GM12865 (cell line): ENCODE data around the gene AGGF1.
"Not testable (repeated sequence)": the region's sequence is repeated elsewhere in the genome, so short reads cannot be mapped to it uniquely, and the experiment has no call there.

Source experiments
- DNase-seq: peaks from one replicate; pipeline ENCODE4 v3.0.0; 2010; ENCODE audit warnings: low read depth
- H3K4me3 ChIP-seq: 2 replicates; pipeline ENCODE4 v1.5.1; 2011; ENCODE audit warnings: mild to moderate bottlenecking, low read depth, low read length, control low read depth
- TF ChIP-seq, protein P1 (sequence below): IDR thresholded peaks from 2 replicates; pipeline ENCODE4 v1.5.1; 2011; ENCODE audit warnings: low read length, control low read depth, low read depth, inconsistent platforms; ENCODE audit not compliant: insufficient read depth; ENCODE audit errors: missing control alignments

Gene AGGF1

DNA sequence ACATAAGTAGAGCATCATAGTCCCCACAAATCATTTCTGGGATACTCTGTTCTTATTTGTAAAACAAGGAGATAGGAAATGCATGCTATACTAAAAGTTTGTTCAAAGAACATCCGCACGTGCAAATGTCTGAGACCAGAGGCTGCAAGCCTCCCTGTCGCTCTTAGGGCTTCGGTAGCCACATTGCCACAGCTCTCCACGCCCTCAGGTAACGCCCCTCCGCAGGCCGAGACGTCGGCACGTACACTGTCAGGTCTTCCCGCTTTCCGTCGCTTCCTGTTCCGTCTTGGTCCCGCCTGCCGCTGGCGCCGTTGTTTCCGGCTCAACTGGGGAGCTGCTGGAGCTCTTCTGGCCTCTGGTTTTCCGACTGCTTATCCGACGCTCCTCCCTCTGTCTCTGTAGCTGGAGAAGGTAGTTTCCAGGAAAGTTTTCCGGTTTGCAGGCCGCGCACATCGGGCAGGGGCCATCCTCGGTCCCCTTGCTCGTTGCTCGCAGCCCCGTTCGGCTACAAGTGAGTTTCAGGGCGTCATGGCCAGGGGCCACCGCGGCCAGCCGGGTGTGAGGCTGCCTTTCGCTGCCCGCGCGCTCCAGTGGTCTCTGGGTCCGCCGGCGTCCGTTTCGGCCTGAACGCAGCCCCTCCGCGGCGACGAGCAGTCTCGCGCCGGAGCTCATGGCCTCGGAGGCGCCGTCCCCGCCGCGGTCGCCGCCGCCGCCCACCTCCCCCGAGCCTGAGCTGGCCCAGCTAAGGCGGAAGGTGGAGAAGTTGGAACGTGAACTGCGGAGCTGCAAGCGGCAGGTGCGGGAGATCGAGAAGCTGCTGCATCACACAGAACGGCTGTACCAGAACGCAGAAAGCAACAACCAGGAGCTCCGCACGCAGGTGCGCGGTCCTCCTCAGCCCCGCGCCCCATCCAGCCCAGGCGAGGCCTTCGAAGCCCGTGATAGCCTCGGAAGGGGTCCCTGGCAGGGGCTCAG is at the start of gene AGGF1:
AGGF1 (plus strand) TSS at position 308 of the 975 bp plus-strand sequence; CDS start at position 671, 363 bp downstream.
- H3K4me3 ChIP-seq = peak within 1 kb of the TSS; percentile 87
- TF ChIP-seq, protein P1, sequence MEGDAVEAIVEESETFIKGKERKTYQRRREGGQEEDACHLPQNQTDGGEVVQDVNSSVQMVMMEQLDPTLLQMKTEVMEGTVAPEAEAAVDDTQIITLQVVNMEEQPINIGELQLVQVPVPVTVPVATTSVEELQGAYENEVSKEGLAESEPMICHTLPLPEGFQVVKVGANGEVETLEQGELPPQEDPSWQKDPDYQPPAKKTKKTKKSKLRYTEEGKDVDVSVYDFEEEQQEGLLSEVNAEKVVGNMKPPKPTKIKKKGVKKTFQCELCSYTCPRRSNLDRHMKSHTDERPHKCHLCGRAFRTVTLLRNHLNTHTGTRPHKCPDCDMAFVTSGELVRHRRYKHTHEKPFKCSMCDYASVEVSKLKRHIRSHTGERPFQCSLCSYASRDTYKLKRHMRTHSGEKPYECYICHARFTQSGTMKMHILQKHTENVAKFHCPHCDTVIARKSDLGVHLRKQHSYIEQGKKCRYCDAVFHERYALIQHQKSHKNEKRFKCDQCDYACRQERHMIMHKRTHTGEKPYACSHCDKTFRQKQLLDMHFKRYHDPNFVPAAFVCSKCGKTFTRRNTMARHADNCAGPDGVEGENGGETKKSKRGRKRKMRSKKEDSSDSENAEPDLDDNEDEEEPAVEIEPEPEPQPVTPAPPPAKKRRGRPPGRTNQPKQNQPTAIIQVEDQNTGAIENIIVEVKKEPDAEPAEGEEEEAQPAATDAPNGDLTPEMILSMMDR = no peak
- peak; percentile 96 for DNase-seq

DNA sequence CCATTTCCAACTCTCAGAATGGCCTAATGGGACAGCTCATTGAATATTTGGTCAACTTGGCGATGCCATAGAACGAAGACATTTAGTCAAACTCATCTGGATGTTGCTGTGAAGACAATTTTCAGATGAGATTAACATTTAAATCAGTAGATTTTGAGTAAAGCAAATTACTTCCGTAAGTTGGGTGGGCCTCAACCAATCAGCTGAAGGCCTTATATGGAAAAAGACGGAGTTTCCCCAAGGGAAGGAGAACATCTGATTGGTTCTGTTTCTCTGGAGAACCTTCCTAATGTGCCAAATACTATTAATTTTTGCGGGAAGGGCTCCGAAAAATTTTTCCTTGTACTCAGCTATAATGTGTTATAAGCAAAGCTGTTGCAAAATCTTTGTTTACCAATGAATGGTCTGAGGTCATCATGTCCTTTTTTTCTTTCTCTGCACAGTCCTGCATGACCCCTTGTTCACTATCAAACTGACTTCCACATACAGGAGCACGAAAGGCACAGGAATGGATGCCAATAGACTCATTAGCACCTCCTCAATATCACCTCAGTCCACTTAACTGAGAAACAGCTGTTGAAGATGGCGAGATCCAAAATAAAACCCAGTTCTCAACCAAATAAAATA is 49.6 kb upstream of the AGGF1 start:
- no peak for DNase-seq
- TF ChIP-seq, protein P1 = no peak
- H3K4me3 ChIP-seq = no peak overlapping the region

DNA sequence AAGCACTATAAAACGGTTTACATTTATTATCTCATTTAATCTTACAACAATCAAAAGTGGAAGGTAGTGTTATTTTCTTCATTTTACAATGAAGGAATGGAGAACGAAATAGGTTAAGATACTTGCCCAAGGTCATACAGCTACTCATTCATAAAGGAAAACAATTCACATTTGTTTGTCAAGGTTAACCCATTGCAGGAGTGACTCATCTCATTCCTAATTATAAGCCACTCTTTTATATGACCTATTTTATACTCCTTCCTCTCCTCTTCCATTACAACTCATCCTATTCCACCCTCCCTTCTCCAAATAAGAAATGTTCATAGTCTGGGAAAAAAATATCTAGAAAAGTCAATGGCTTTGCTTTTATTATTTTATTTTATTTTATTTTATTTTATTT is 47.8 kb upstream of the AGGF1 start:
- TF ChIP-seq, protein P1 = no peak
- DNase-seq = no peak
- no peak overlapping the region for H3K4me3 ChIP-seq

DNA sequence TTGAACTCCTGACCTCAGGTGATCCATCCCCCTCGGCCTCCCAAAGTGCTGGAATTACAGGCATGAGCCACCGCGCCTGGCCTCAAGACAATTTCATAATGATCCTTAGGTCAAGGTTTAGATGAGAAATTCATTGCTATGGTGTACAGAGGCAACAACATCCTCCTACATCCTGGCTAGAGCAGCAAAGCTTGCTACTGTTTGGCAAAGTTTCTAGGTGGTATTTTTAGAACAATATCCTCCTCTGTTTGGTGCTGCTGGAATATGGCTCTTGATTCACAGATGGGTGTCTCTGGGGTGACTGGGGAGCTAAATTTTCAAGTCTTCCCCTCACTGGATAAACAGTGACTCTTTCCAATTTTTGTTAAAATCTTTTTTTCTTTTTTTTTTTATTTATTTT is 46.7 kb upstream of the AGGF1 start:
- no peak overlapping the region for H3K4me3 ChIP-seq
- TF ChIP-seq, protein P1 = no peak
- DNase-seq = no peak

- DNase-seq = no peak
- no peak overlapping the region for H3K4me3 ChIP-seq
- TF ChIP-seq, protein P1 = no peak
These were observed 43.2 kb upstream of the AGGF1 start for GRCh38 chr5:76986825-76987526.

- no peak for DNase-seq
- TF ChIP-seq, protein P1 = no peak
- no peak overlapping the region for H3K4me3 ChIP-seq
These were observed 39.2 kb upstream of the AGGF1 start for GRCh38 chr5:76990899-76991459.

DNA sequence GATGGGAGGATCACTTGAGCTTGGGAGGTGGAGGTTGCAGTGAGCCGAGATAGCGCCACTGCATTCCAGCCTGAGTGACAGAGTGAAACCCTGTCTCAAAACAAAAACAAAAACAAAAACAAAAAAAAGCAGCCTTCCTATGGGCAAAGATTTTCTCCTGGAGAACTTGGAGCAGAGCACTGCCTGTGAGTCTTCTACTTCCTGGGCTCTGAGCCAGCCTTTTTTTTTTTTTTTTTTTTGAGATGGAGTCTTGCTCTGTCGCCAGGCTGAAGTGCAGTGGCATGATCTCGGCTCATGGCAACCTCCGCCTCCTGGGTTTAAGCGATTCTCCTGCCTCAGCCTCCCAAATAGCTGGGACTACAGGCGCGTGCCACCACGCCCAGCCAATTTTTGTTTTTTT is 36.8 kb upstream of the AGGF1 start:
- not testable (repeated sequence) for H3K4me3 ChIP-seq, DNase-seq
